ENCODE data around the gene ACKR2.

ACKR2 gene

GRCh38 chr3:42822828-42823227, 13.6 kb downstream of the ACKR2 start:
- no peak for FAIRE-seq
- no peak for DNase-seq (ENCODE audit: insufficient read length, low spot score)
- TF ChIP-seq CTCF (IDR thresholded peaks at IDR 0.05; ENCODE audit: insufficient read depth, missing control alignments), result no peak

GRCh38 chr3:42823351-42823750, 14.1 kb downstream of the ACKR2 start:
- FAIRE-seq (no peak), DNase-seq (ENCODE audit: insufficient read length, low spot score) (no peak)
- no peak for TF ChIP-seq CTCF (IDR thresholded peaks at IDR 0.05; ENCODE audit: insufficient read depth, missing control alignments)

- TF ChIP-seq CTCF (IDR thresholded peaks at IDR 0.05; ENCODE audit: insufficient read depth, missing control alignments), result no peak
- DNase-seq (ENCODE audit: insufficient read length, low spot score), result no peak
- FAIRE-seq, result no peak
These were observed 16.9 kb downstream of the ACKR2 start for GRCh38 chr3:42826141-42826540.

GRCh38 chr3:42827023-42827422, 17.8 kb downstream of the ACKR2 start:
- no peak for DNase-seq (ENCODE audit: insufficient read length, low spot score)
- no peak for TF ChIP-seq CTCF (IDR thresholded peaks at IDR 0.05; ENCODE audit: insufficient read depth, missing control alignments)
- FAIRE-seq, result no peak

- no peak for TF ChIP-seq CTCF (IDR thresholded peaks at IDR 0.05; ENCODE audit: insufficient read depth, missing control alignments)
- no peak for FAIRE-seq
- DNase-seq (ENCODE audit: insufficient read length, low spot score), result no peak
These were observed 18.4 kb downstream of the ACKR2 start for GRCh38 chr3:42827654-42828053.

- DNase-seq (ENCODE audit: insufficient read length, low spot score) (no peak), FAIRE-seq (no peak)
- no peak for TF ChIP-seq CTCF (IDR thresholded peaks at IDR 0.05; ENCODE audit: insufficient read depth, missing control alignments)
These were observed 19.9 kb downstream of the ACKR2 start for GRCh38 chr3:42829083-42829627.

GRCh38 chr3:42829628-42830436, 20.6 kb downstream of the ACKR2 start:
- TF ChIP-seq CTCF (IDR thresholded peaks at IDR 0.05; ENCODE audit: insufficient read depth, missing control alignments), result no peak
- FAIRE-seq, result no peak
- DNase-seq (ENCODE audit: insufficient read length, low spot score), result no peak

All from D721Med (cell line).